Calu3 (cell line): ENCODE results near the gene ARGLU1. TPM values are rescaled to one million over a fixed set of nuclear protein-coding genes. Genes with fewer than 3 reads are reported as not detected.

Experiments used
- BruUV-seq: library from RNA; stranded (reverse); fragments of 400-500 nt; replicated peaks from 2 replicates; lab custom pipeline; 2021; lab: Mats Ljungman, UMichigan
- CTCF ChIA-PET: fragments of 300-600 bp; sonication (Branson Sonifier 250); formaldehyde crosslinking; loops from one replicate; lab custom pipeline; 2022; ENCODE audit warnings: antibody characterized with exemption; lab: Charles Lee
- DNase-seq: peaks from one replicate; pipeline ENCODE4 v3.0.0; 2022
- H3K27ac Mint-ChIP-seq: one replicate; pipeline ENCODE4 v1.8.0; 2022; ENCODE audit warnings: mixed read lengths; ENCODE audit not compliant: unreplicated experiment
- H3K27me3 Mint-ChIP-seq: one replicate; pipeline ENCODE4 v1.8.0; 2022; ENCODE audit warnings: mixed read lengths; ENCODE audit not compliant: unreplicated experiment
- H3K36me3 Mint-ChIP-seq: one replicate; pipeline ENCODE4 v1.8.0; 2022; ENCODE audit warnings: mild to moderate bottlenecking, moderate library complexity, mixed read lengths; ENCODE audit not compliant: insufficient read depth, unreplicated experiment
- H3K4me1 Mint-ChIP-seq: one replicate; pipeline ENCODE4 v1.8.0; 2022; ENCODE audit warnings: mild to moderate bottlenecking, low read depth, mixed read lengths; ENCODE audit not compliant: unreplicated experiment
- H3K4me3 Mint-ChIP-seq: one replicate; pipeline ENCODE4 v1.8.0; 2022; ENCODE audit warnings: mild to moderate bottlenecking, low read depth, moderate library complexity, mixed read lengths; ENCODE audit not compliant: unreplicated experiment
- H3K9me3 Mint-ChIP-seq: one replicate; pipeline ENCODE4 v1.8.0; 2022; ENCODE audit warnings: low read depth, mixed read lengths; ENCODE audit not compliant: unreplicated experiment
- intact Hi-C: fragments of 100-400 bp; cut with micrococcal nuclease; formaldehyde crosslinking; loops from one replicate; pipeline ENCODE4 v1.10.0; 2022; ENCODE audit not compliant: unreplicated experiment
- total RNA-seq: library from RNA; stranded (reverse); gene quantifications from 2 replicates; pipeline ENCODE4 v1.2.3, GENCODE V29; 2022
- TF ChIP-seq, protein P1 (sequence below): fragments of 200-600 bp; IDR thresholded peaks from one replicate; pipeline ENCODE4 v1.8.0; 2022; ENCODE audit warnings: antibody characterized with exemption; ENCODE audit not compliant: unreplicated experiment

The ARGLU1 gene
- total RNA-seq, 1 experiment from 2014 or later, result 28.8 TPM

DNA sequence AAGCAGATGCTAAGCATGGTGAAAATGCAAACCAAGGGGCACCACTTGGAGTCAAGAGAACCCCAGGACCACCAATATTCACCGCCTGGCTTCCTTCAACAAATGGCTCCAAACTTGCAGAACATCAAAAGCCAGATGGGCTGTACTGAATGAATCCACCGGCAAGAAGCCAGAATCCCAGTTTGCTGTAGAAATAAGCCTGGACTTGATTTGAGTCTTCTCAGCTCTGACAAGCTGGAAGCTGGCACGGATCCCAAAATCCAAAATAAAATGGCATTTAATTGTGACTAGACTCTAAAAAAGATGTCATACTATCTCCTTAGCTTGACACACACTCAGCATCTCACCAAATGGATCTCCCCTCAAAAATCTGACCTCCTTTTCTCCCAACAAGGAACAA is 44.4 kb downstream of the ARGLU1 start:
- TF ChIP-seq, protein P1, sequence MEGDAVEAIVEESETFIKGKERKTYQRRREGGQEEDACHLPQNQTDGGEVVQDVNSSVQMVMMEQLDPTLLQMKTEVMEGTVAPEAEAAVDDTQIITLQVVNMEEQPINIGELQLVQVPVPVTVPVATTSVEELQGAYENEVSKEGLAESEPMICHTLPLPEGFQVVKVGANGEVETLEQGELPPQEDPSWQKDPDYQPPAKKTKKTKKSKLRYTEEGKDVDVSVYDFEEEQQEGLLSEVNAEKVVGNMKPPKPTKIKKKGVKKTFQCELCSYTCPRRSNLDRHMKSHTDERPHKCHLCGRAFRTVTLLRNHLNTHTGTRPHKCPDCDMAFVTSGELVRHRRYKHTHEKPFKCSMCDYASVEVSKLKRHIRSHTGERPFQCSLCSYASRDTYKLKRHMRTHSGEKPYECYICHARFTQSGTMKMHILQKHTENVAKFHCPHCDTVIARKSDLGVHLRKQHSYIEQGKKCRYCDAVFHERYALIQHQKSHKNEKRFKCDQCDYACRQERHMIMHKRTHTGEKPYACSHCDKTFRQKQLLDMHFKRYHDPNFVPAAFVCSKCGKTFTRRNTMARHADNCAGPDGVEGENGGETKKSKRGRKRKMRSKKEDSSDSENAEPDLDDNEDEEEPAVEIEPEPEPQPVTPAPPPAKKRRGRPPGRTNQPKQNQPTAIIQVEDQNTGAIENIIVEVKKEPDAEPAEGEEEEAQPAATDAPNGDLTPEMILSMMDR, result no peak
- H3K36me3 Mint-ChIP-seq, result no peaks in the 10 kb centered on the region
- H3K4me3 Mint-ChIP-seq, result peak overlapping the region; percentile 30
- CTCF ChIA-PET, result no interaction called here
- no peaks in the 10 kb centered on the region for H3K27me3 Mint-ChIP-seq
- DNase-seq, result no peak
- H3K9me3 Mint-ChIP-seq, result no peaks in the 10 kb centered on the region
- peaks cover 11% of the 10 kb centered on the region for H3K4me1 Mint-ChIP-seq
- intact Hi-C loops, result no loop called here
- no peak overlapping the region for H3K27ac Mint-ChIP-seq
- no TSS peak for BruUV-seq

DNA sequence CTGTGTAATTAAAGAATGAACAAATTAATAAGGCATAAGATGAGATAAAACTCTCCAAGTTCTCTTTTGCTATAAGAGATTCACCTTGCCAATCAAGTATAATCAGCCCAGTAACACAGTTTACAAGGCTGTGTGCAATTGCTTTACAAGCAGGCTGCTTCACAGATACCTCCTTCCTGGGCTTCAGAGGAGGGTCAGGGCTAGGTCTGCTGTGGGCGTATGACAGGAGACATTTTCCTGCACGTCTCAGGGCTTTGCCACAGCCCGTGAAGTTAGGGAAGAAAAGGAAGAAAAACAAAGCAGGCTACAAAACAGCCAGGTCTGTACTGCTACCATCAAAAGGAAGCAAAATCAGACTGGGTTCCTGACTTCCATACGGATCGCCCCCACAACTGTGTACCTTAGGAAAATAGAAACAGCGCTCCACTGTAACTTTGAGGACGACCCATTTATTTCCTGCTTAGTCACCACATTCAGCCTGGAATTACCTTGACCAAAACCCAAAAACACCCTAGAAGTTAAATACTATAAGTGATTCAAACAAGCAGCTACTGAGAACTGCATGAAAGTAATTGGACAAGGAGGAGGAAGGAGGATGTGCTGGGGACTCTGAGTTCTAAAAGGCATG is 44.9 kb downstream of the ARGLU1 start:
- no peaks in the 10 kb centered on the region for H3K27me3 Mint-ChIP-seq
- intact Hi-C loops, result no loop called here
- peaks cover 11% of the 10 kb centered on the region for H3K4me1 Mint-ChIP-seq

DNA sequence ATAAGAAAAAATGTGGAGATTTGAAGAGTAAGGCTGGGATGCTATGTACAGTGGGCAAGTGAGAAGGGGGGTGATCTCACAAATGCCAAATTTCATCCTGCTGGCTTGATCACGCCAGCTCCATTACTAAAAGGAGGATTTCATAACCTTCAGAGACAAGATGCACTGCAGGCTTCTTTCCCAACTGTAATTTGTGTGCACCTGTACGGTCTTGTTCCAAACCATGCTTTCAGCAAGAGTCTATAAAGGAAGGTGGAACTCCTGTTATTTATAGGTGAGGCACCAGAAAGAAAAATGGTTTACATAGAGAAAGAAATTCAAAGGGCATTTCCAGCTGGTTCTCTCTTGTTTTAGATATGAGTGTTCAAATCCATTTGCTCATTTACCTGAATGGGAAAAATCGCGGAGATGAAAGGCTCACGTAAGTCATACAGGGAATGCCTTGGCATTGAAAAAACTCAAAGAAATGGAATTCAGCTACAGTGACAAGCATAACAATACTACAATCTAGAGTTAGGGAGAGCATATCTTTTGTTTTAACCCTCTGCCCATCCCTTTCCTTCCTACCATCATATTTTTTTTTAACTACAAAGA is 45.7 kb downstream of the ARGLU1 start:
- CTCF ChIA-PET, result no interaction called here
- TF ChIP-seq, protein P1, result no peak
- no TSS peak for BruUV-seq

More for the DNA sequence above, 44.9 kb downstream of the ARGLU1 start:
- Mint-ChIP-seq H3K36me3 (no peaks in the 10 kb centered on the region), H3K27ac (peak overlapping the region; percentile 23), H3K4me3 (peak overlapping the region; percentile 30), H3K9me3 (no peaks in the 10 kb centered on the region)
- DNase-seq, result no peak
- no TSS peak for BruUV-seq
- CTCF ChIA-PET, result no interaction called here
- TF ChIP-seq, protein P1, result no peak

DNA sequence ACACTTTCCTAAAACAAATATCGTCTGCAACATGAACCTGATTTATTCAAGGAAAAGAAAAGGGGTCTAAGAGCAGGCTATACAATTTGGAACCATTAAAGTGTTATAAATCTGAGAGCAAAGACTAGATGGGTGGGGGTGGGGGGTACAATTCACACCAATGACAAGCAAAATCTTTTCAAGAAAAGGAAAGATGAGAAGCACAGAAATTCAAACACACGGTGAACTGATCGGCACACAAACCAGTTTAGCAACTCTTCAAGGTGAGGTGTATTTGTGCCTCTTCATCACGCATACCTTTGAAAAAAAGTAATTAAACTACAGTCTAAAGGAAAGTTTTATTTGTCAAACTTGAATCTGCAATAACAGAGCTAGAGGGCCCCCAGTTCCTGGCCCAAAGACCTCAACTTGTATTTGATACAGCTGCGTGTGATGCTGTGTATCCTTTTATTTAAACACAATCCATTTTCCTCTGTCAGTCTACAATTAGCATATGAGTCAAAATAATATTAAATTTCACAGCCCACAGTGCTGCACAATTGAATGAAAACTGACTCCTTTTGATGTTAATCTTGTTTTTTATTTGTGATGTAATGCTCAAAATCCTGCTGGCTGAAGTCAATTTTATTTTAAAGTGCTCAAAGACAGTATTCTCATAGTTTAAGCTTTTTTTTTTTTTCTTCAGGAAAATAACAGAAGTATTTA is 46.7 kb downstream of the ARGLU1 start:
- peaks cover 11% of the 10 kb centered on the region for H3K4me1 Mint-ChIP-seq
- BruUV-seq, result no TSS peak
- TF ChIP-seq, protein P1, result no peak
- CTCF ChIA-PET, result no interaction called here
- no peak for DNase-seq
- intact Hi-C loops, result no loop called here
- H3K9me3 Mint-ChIP-seq, result no peaks in the 10 kb centered on the region
- H3K4me3 Mint-ChIP-seq, result no peak overlapping the region
- H3K27me3 Mint-ChIP-seq, result no peaks in the 10 kb centered on the region
- no peak overlapping the region for H3K27ac Mint-ChIP-seq
- no peaks in the 10 kb centered on the region for H3K36me3 Mint-ChIP-seq

More for the DNA sequence above, 45.7 kb downstream of the ARGLU1 start:
- H3K27ac Mint-ChIP-seq, result no peak overlapping the region
- peaks cover 11% of the 10 kb centered on the region for H3K4me1 Mint-ChIP-seq
- intact Hi-C loops, result no loop called here
- no peak overlapping the region for H3K4me3 Mint-ChIP-seq
- H3K9me3 Mint-ChIP-seq, result no peaks in the 10 kb centered on the region
- DNase-seq, result no peak
- no peaks in the 10 kb centered on the region for H3K36me3 Mint-ChIP-seq
- H3K27me3 Mint-ChIP-seq, result no peaks in the 10 kb centered on the region
